Measurements from ENCODE around the gene MEGF8. TPM values are rescaled to one million over a fixed set of nuclear protein-coding genes. Genes with fewer than 3 reads are reported as not detected.

MEGF8 gene
- total RNA-seq, 1 donor from 2014 or later = 69.3 TPM

DNA sequence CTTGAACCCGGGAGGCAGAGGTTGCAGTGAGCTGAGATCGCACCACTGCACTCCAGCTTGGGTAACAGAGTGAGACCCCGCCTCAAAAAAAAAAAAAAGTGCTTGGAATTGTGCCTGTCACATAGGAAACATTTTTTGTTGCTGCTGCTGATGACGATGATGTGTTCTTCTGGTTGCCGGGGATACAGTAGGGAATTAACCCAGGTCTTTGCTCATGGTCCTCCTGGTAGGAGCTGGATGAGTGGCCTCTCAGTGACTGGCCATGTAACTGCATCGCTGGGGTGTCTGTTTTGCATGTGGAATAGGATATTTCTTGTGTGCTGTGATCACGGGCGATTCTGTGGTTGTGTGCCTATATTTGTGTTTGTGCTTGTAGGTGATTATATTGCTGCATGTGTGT is 69.3 kb downstream of the MEGF8 start:
- peaks cover 20% of the 10 kb centered on the region for H3K27me3 Mint-ChIP-seq (ENCODE audit: unreplicated experiment)
- H3K9me3 Mint-ChIP-seq (ENCODE audit: unreplicated experiment) = no peaks in the 10 kb centered on the region
- H3K27ac Mint-ChIP-seq (ENCODE audit: unreplicated experiment) = peak overlapping the region; percentile 67
- no peak for DNase-seq (ENCODE audit: low spot score)
- H3K36me3 Mint-ChIP-seq (ENCODE audit: low read depth, unreplicated experiment) = peaks cover 3% of the 10 kb centered on the region
- H3K4me3 Mint-ChIP-seq (ENCODE audit: unreplicated experiment) = peak overlapping the region; percentile 73
- TF ChIP-seq, protein P1, sequence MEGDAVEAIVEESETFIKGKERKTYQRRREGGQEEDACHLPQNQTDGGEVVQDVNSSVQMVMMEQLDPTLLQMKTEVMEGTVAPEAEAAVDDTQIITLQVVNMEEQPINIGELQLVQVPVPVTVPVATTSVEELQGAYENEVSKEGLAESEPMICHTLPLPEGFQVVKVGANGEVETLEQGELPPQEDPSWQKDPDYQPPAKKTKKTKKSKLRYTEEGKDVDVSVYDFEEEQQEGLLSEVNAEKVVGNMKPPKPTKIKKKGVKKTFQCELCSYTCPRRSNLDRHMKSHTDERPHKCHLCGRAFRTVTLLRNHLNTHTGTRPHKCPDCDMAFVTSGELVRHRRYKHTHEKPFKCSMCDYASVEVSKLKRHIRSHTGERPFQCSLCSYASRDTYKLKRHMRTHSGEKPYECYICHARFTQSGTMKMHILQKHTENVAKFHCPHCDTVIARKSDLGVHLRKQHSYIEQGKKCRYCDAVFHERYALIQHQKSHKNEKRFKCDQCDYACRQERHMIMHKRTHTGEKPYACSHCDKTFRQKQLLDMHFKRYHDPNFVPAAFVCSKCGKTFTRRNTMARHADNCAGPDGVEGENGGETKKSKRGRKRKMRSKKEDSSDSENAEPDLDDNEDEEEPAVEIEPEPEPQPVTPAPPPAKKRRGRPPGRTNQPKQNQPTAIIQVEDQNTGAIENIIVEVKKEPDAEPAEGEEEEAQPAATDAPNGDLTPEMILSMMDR (IDR thresholded peaks at IDR 0.05; ENCODE audit: unreplicated experiment) = no peak
- peaks cover 29% of the 10 kb centered on the region for H3K4me1 Mint-ChIP-seq (ENCODE audit: unreplicated experiment)

DNA sequence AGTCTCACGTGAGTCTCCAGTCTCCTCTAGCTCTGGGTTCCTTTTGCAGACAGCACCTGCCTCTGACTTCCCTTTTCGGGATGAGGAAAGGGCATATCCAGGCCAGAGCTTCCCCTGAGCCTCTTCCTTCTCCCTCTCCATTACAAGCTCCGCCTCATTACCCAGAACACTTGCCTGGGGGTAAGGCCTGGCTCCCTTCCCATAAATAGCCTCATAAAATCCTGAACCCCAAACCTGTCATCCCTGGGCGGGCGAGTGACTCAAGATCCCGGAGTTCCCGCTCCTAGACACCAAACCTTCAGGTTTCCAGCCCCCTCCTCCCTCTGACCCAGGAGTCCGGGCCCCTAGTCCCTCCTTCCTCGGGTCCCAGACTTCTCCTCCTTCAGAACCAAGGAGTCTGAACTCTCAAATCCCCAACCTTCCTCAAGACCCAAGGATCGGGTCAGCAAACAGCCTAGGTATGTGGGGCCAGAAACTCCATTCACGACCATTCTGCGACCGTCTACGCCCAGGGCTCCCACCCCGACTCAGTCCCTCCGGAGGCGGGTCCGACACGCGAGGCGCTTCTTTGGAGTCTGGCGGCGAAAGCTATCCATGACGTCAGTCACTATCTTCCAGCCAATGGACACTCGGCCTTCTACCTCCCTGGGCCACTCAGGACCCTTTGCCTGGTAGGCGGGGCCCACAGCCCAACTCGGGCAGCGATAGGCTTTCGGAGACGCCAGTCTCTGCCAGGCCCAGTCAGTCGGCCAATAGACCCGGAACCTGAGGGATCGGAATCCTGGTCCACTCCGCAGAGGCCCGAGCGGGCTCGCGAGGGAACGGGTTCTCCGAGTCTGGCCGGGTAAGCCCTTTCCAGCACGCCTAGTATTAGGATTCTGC is 71.2 kb downstream of the MEGF8 start:
- DNase-seq (ENCODE audit: low spot score) = peak; percentile 99
- Mint-ChIP-seq H3K9me3 (ENCODE audit: unreplicated experiment) (no peaks in the 10 kb centered on the region), H3K27ac (ENCODE audit: unreplicated experiment) (peak overlapping the region; percentile 94), H3K4me1 (ENCODE audit: unreplicated experiment) (peaks cover 37% of the 10 kb centered on the region), H3K36me3 (ENCODE audit: low read depth, unreplicated experiment) (peaks cover 9% of the 10 kb centered on the region), H3K4me3 (ENCODE audit: unreplicated experiment) (peak overlapping the region; percentile 90), H3K27me3 (ENCODE audit: unreplicated experiment) (peaks cover 24% of the 10 kb centered on the region)
- TF ChIP-seq, protein P1 (IDR thresholded peaks at IDR 0.05; ENCODE audit: unreplicated experiment) = no peak

DNA sequence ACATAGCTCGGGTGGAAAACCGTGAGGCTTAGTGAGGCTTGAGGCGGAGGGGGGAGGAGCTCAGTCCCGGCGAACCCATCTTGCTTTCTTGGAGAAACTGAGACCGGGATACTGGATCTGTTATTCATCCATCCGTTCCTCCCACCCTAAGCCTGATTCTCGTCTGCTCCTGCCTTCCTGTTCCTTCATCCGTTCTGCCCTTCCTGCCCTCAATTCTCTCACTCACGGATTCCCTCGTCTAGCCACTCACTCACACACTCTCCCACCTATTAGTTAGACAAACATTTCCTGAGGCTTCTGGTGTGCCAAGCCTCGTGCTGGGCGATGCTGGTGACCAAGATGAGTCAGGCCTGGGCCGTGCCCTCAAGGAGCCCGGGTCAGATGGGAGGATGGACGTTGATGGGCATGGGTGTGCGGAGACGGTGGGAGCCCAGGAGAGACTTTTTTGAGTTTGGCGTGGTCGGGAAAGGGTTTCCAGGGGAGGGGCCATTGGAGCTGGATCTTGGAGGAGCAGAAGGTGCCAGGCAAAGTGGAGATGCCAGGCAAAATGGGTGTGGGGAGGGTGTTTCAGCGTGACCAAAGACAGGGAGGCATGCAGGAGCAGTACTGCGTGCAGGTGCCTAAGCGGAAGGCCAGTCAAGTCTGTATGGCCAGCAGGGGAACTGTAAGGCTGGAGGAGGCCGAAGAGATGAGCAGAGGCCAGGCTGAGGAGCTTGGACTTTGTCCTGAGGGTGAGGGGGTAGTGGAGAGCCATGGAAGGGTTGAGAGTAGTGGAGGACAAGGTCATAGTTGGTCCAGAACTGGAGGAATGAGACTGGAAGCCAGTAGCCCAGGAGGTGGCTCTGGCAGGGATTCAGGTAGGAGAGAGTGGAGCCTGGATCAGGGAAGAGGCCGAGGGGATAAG is 72.1 kb downstream of the MEGF8 start:
- Mint-ChIP-seq H3K4me3 (ENCODE audit: unreplicated experiment) (peak overlapping the region; percentile 90), H3K4me1 (ENCODE audit: unreplicated experiment) (peaks cover 37% of the 10 kb centered on the region), H3K36me3 (ENCODE audit: low read depth, unreplicated experiment) (peaks cover 9% of the 10 kb centered on the region), H3K27me3 (ENCODE audit: unreplicated experiment) (peaks cover 24% of the 10 kb centered on the region), H3K27ac (ENCODE audit: unreplicated experiment) (peak overlapping the region; percentile 94), H3K9me3 (ENCODE audit: unreplicated experiment) (no peaks in the 10 kb centered on the region)
- DNase-seq (ENCODE audit: low spot score) = no peak
- TF ChIP-seq, protein P1 (IDR thresholded peaks at IDR 0.05; ENCODE audit: unreplicated experiment) = no peak

DNA sequence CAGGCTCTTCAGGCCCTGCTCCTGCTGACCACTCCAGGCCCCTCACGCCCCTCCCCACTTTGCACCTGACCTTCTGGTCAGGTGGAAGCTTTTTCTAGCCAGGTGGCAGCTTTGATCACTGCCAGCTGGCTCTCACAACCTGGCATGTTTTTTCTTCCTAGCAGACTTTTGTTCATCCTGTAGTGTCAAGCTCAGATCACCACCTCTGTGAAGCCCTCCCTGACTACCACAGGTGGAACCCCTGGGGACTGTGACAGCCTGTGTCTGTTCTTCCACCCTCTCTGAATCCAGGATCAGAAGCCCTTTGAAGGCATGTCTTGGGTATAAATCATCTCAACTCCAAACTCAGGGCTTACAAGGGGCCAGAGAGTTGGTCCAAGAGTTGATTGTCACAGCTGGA is 75.0 kb downstream of the MEGF8 start:
- H3K27ac Mint-ChIP-seq (ENCODE audit: unreplicated experiment) = no peak overlapping the region
- TF ChIP-seq, protein P1 (IDR thresholded peaks at IDR 0.05; ENCODE audit: unreplicated experiment) = no peak
- H3K36me3 Mint-ChIP-seq (ENCODE audit: low read depth, unreplicated experiment) = peaks cover 9% of the 10 kb centered on the region
- peaks cover 26% of the 10 kb centered on the region for H3K27me3 Mint-ChIP-seq (ENCODE audit: unreplicated experiment)
- no peaks in the 10 kb centered on the region for H3K9me3 Mint-ChIP-seq (ENCODE audit: unreplicated experiment)
- H3K4me1 Mint-ChIP-seq (ENCODE audit: unreplicated experiment) = peaks cover 30% of the 10 kb centered on the region
- no peak for DNase-seq (ENCODE audit: low spot score)
- H3K4me3 Mint-ChIP-seq (ENCODE audit: unreplicated experiment) = peak overlapping the region; percentile 85

Data from endothelial cell (in vitro differentiated cells).